GM06990 (cell line): ENCODE data around the gene DNAJC17.

Experiments
- DNase-seq: peaks from one replicate; pipeline ENCODE4 v3.0.0-alpha.2; 2011; ENCODE audit not compliant: insufficient read length; ENCODE audit errors: extremely low read depth
- H3K27me3 ChIP-seq: replicated peaks from 2 replicates; pipeline ENCODE4 v1.6.0; 2011; ENCODE audit warnings: low read length; ENCODE audit not compliant: control insufficient read depth, insufficient read depth
- H3K36me3 ChIP-seq: 2 replicates; pipeline ENCODE4 v1.5.1; 2011; ENCODE audit warnings: low read length; ENCODE audit not compliant: control insufficient read depth, insufficient read depth
- H3K4me3 ChIP-seq: replicated peaks from 2 replicates; pipeline ENCODE4 v1.5.1; 2011; ENCODE audit warnings: low read depth, mild to moderate bottlenecking, control low read depth, low read length
- TF ChIP-seq, protein P1 (sequence below): IDR thresholded peaks from 2 replicates; pipeline ENCODE4 v1.5.1; 2011; ENCODE audit warnings: low read length, control low read depth, mild to moderate bottlenecking, inconsistent platforms; ENCODE audit not compliant: insufficient read depth, poor library complexity, severe bottlenecking

The DNAJC17 gene

DNA sequence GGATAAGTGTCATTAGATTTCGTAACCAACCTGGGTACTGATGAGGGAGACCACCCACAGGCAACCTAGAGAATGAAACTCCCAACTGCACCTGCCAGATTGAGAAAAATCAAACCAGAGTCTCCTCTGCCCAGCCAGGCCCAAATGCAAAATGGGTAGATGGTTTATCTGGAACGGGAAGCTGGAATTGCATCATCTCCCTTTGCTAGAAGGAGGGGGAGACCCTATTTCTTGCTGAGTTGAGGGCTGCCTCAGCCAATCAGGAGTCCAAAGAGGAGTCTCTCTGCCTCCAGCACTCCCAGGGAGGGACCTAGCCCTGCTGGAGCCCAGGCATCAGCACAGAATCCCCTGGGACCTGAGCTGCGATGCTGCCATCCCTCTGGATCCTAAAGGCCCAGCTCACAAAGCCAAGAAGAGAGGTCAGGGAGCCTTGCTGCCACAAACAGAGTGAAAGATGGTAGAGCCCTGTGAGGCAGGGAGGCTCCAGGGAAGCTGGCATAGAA is 60.3 kb downstream of the DNAJC17 start:
- no peak overlapping the region for H3K4me3 ChIP-seq
- no peak for DNase-seq
- TF ChIP-seq, protein P1, sequence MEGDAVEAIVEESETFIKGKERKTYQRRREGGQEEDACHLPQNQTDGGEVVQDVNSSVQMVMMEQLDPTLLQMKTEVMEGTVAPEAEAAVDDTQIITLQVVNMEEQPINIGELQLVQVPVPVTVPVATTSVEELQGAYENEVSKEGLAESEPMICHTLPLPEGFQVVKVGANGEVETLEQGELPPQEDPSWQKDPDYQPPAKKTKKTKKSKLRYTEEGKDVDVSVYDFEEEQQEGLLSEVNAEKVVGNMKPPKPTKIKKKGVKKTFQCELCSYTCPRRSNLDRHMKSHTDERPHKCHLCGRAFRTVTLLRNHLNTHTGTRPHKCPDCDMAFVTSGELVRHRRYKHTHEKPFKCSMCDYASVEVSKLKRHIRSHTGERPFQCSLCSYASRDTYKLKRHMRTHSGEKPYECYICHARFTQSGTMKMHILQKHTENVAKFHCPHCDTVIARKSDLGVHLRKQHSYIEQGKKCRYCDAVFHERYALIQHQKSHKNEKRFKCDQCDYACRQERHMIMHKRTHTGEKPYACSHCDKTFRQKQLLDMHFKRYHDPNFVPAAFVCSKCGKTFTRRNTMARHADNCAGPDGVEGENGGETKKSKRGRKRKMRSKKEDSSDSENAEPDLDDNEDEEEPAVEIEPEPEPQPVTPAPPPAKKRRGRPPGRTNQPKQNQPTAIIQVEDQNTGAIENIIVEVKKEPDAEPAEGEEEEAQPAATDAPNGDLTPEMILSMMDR, result no peak
- peaks cover 25% of the 10 kb centered on the region for H3K36me3 ChIP-seq
- no peaks in the 10 kb centered on the region for H3K27me3 ChIP-seq

GRCh38 chr15:40744815-40745152 is 62.5 kb downstream of the DNAJC17 start:
- Histone ChIP-seq H3K4me3 (no peak overlapping the region), H3K36me3 (peaks cover 17% of the 10 kb centered on the region), H3K27me3 (no peaks in the 10 kb centered on the region)
- DNase-seq, result no peak
- TF ChIP-seq, protein P1, result no peak

- TF ChIP-seq, protein P1, result no peak
- Histone ChIP-seq H3K36me3 (peaks cover 15% of the 10 kb centered on the region), H3K4me3 (no peak overlapping the region), H3K27me3 (no peaks in the 10 kb centered on the region)
- DNase-seq, result no peak
Measured at GRCh38 chr15:40743921-40744814, 63.1 kb downstream of the DNAJC17 start.

DNA sequence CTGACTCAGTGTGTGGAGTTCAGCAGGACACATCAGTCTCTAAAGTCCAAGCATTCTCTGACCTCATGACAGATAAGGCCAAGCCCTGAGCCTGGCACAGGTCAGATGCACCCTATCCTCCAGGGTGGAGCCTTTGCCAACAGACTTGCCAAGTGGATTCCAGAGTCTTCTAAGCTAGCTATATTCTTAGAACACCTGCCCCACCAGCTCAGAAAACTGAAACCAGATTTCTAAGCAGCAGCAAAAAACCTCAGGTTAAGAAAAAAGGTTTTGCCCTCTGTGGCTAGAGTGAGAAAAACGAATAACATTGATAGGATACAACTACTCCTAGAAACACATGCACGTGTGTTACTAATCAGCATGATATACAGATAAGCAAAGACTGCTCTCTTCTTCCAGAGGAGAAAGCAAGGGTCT is 63.8 kb downstream of the DNAJC17 start:
- Histone ChIP-seq H3K27me3 (no peaks in the 10 kb centered on the region), H3K4me3 (no peak overlapping the region), H3K36me3 (peaks cover 15% of the 10 kb centered on the region)
- TF ChIP-seq, protein P1, result no peak
- no peak for DNase-seq

GRCh38 chr15:40739854-40740253 is 67.4 kb downstream of the DNAJC17 start:
- TF ChIP-seq, protein P1, result no peak
- Histone ChIP-seq H3K4me3 (no peak overlapping the region), H3K27me3 (no peaks in the 10 kb centered on the region), H3K36me3 (peaks cover 15% of the 10 kb centered on the region)
- DNase-seq, result no peak
